GM12878 (cell line): ENCODE results near the gene RSPRY1. TPM values are rescaled to one million over a fixed set of nuclear protein-coding genes. Genes with fewer than 3 reads are reported as not detected.

Source experiments
- ATAC-seq: fragments of 200-7000 bp; cut with Tn5 transposase; 3 replicates; pipeline ENCODE4 v1.9.1; 2020; ENCODE audit warnings: mild to moderate bottlenecking, moderate library complexity
- BruUV-seq: library from RNA; stranded (reverse); fragments of 400-500 nt; replicated peaks from 2 replicates; lab custom pipeline; 2021; lab: Mats Ljungman, UMichigan
- CTCF ChIA-PET: fragments of 300-600 bp; sonication (Branson Sonifier 250); formaldehyde crosslinking; extraction: SDS; loops from one replicate; lab custom pipeline; 2021; ENCODE audit warnings: inconsistent platforms; lab: Yijun Ruan, JAX
- POLR2A ChIA-PET: fragments of 350-600 bp; formaldehyde crosslinking; extraction: SDS; loops from one replicate; lab custom pipeline; 2021; ENCODE audit warnings: inconsistent platforms; lab: Charles Lee
- RAD21 ChIA-PET: fragments of 300-600 bp; sonication (Branson Sonifier 250); formaldehyde crosslinking; loops from one replicate; lab custom pipeline; 2023; ENCODE audit warnings: antibody characterized with exemption; ENCODE audit not compliant: unreplicated experiment; lab: Charles Lee
- SMC1A ChIA-PET: fragments of 300-600 bp; sonication (Branson Sonifier 250); formaldehyde crosslinking; loops from one replicate; lab custom pipeline; 2023; ENCODE audit not compliant: unreplicated experiment, uncharacterized antibody; lab: Charles Lee
- DNase-seq: peaks from one replicate; pipeline ENCODE4 v3.0.0-alpha.2; 2011; ENCODE audit warnings: low read depth, low spot score
- FAIRE-seq: peaks from 3 replicates; lab custom pipeline; 2011; peaks lifted over from hg19 to GRCh38; lab: Jason Lieb, UNC
- H2AFZ ChIP-seq: 2 replicates; pipeline ENCODE4 v1.6.0; 2011; ENCODE audit warnings: low read depth, low read length, control low read depth; ENCODE audit not compliant: control insufficient read depth
- H3K27ac ChIP-seq: 2 replicates; pipeline ENCODE4 v1.5.1; 2011; ENCODE audit warnings: control low read depth; ENCODE audit not compliant: control insufficient read depth, insufficient read depth
- H3K27me3 ChIP-seq, 2 experiments: replicated peaks in 1 of 2; 2 replicates each; pipeline versions ENCODE4 v1.6.0 to v1.6.1; 2011; ENCODE audit warnings: low read length in 1 of 2; ENCODE audit not compliant: control insufficient read depth in 2 of 2, insufficient read depth in 2 of 2
- H3K36me3 ChIP-seq, 2 experiments: 2 replicates each; pipeline ENCODE4 v1.5.1; 2011; ENCODE audit warnings: low read length in 1 of 2; ENCODE audit not compliant: control insufficient read depth in 2 of 2, insufficient read depth in 2 of 2
- H3K4me1 ChIP-seq: 2 replicates; pipeline ENCODE4 v1.6.1; 2011; ENCODE audit warnings: mild to moderate bottlenecking, low read length, moderate library complexity, mixed read lengths; ENCODE audit not compliant: control insufficient read depth, insufficient read depth
- H3K4me2 ChIP-seq: 2 replicates; pipeline ENCODE4 v1.6.0; 2011; ENCODE audit warnings: control low read depth; ENCODE audit not compliant: control insufficient read depth, insufficient read depth
- H3K4me3 ChIP-seq: fragments of 200-600 bp; sonication (generic); 2 replicates; pipeline ENCODE4 v1.5.1; 2016
- H3K79me2 ChIP-seq: 2 replicates; pipeline ENCODE4 v1.6.0; 2011; ENCODE audit warnings: low read length; ENCODE audit not compliant: control insufficient read depth, insufficient read depth
- H3K9ac ChIP-seq: 2 replicates; pipeline ENCODE4 v1.8.0; 2011; ENCODE audit warnings: low read length, control low read depth, mixed read lengths; ENCODE audit not compliant: control insufficient read depth, insufficient read depth
- H3K9me3 ChIP-seq: replicated peaks from 3 replicates; pipeline ENCODE4 v1.5.1; 2011; ENCODE audit warnings: mild to moderate bottlenecking, low read length; ENCODE audit not compliant: control insufficient read depth, insufficient read depth
- H4K20me1 ChIP-seq: 2 replicates; pipeline ENCODE4 v1.6.0; 2011; ENCODE audit not compliant: control insufficient read depth, insufficient read depth
- IKZF1 ChIP-seq: fragments of 450-650 bp; conservative IDR thresholded peaks from 2 replicates; pipeline ENCODE4 v1.6.1; 2017; ENCODE audit warnings: antibody characterized with exemption, mild to moderate bottlenecking
- IRF4 ChIP-seq: IDR thresholded peaks from 2 replicates; pipeline ENCODE4 v1.6.1; 2011; ENCODE audit warnings: low read depth, low read length
- MXI1 ChIP-seq: fragments of 150-350 bp; IDR thresholded peaks from 2 replicates; pipeline ENCODE4 v1.6.1; 2011; ENCODE audit warnings: low read depth, mild to moderate bottlenecking, inconsistent platforms, low read length, improper control_type of control experiment
- MYC ChIP-seq: IDR thresholded peaks from 2 replicates; pipeline ENCODE4 v1.6.1; 2011; ENCODE audit warnings: mild to moderate bottlenecking, low read length, moderate library complexity, inconsistent platforms; ENCODE audit not compliant: insufficient read depth, insufficient replicate concordance, insufficient read length, severe bottlenecking
- PML ChIP-seq: IDR thresholded peaks from 2 replicates; pipeline ENCODE4 v1.6.1; 2012; ENCODE audit warnings: low read length, inconsistent platforms
- POLR2A ChIP-seq: IDR thresholded peaks from 2 replicates; pipeline ENCODE4 v1.6.1; 2011; ENCODE audit warnings: low read depth, mild to moderate bottlenecking, low read length
- RAD21 ChIP-seq: IDR thresholded peaks from 2 replicates; pipeline ENCODE4 v1.6.1; 2011; ENCODE audit warnings: mild to moderate bottlenecking, low read depth, low read length, moderate library complexity; ENCODE audit not compliant: insufficient read depth
- RB1 ChIP-seq: fragments of 450-650 bp; formaldehyde crosslinking; IDR thresholded peaks from 2 replicates; pipeline ENCODE4 v1.6.1; 2017; ENCODE audit warnings: mild to moderate bottlenecking, borderline replicate concordance
- RUNX3 ChIP-seq: IDR thresholded peaks from 2 replicates; pipeline ENCODE4 v1.6.1; 2012; ENCODE audit warnings: low read length, inconsistent platforms
- SMC3 ChIP-seq: IDR thresholded peaks from 2 replicates; pipeline ENCODE4 v1.6.1; 2011; ENCODE audit warnings: low read length, improper control_type of control experiment, borderline replicate concordance
- ZBTB11 ChIP-seq: fragments of 450-650 bp; formaldehyde crosslinking; IDR thresholded peaks from 2 replicates; pipeline ENCODE4 v1.5.0; 2022; ENCODE audit warnings: mild to moderate bottlenecking, missing genetic modification characterization
- ZBTB40 ChIP-seq: fragments of 450-650 bp; IDR thresholded peaks from 2 replicates; pipeline ENCODE4 v1.6.1; 2016; ENCODE audit warnings: mild to moderate bottlenecking, moderate library complexity, borderline replicate concordance
- ZNF24 ChIP-seq: fragments of 450-650 bp; IDR thresholded peaks from 2 replicates; pipeline ENCODE4 v1.6.1; 2017; ENCODE audit warnings: antibody characterized with exemption, mild to moderate bottlenecking
- WGBS: methylation state at CpG from one replicate; pipeline ENCODE4 v1.1.6; 2016; ENCODE audit warnings: low lambda C conversion rate; ENCODE audit not compliant: insufficient replicate concordance, insufficient coverage; ENCODE audit errors: missing lambda C conversion rate; 5-methylcytosine and 5-hydroxymethylcytosine counted together
- in situ Hi-C: fragments of 300-500 bp; cut with MboI; formaldehyde crosslinking; loops from 9 replicates; pipeline ENCODE4 v1.14.3; 2018; ENCODE audit warnings: mixed read lengths
- intact Hi-C: fragments of 100-400 bp; cut with micrococcal nuclease; formaldehyde crosslinking; loops from one replicate; pipeline ENCODE4 v1.14.2; 2022; ENCODE audit not compliant: unreplicated experiment
- polyA plus RNA-seq, 11 experiments: library from polyadenylated mRNA; depleted of rRNA in 4 of 11; unstranded in 6 of 11; stranded (reverse) in 5 of 11; fragments of >200 nt; fragmentation: Nextera tagmentation in 4 of 11; fragmentation: Illumina TruSeq in 1 of 11; extraction: Ambion mirVana in 4 of 11; extraction: Trizol in 1 of 11; gene quantifications; 1 replicate in 1 of 11; 2 replicates in 10 of 11; pipeline versions ENCODE4 v1.2.1 to v1.2.3, GENCODE V29; 2011 to 2016; ENCODE audit warnings: inconsistent platforms in 2 of 11, missing spikeins in 2 of 11, low read depth in 1 of 11
- total RNA-seq, 4 experiments: library from RNA; depleted of rRNA in 3 of 4; stranded (reverse); fragments of >200 nt in 3 of 4; fragmentation: Illumina TruSeq in 1 of 4; extraction: Trizol in 1 of 4; gene quantifications; 2 replicates each; pipeline versions ENCODE4 v1.2.1 to v1.2.3, GENCODE V29; 2013 to 2021

The RSPRY1 gene
- total and polyA plus RNA-seq, 10 of the 15 experiments (the other 5 are each of a cell fraction or from before 2014, with no cell fraction given), result 18.5 to 57.0 (median 41.2) TPM

DNA sequence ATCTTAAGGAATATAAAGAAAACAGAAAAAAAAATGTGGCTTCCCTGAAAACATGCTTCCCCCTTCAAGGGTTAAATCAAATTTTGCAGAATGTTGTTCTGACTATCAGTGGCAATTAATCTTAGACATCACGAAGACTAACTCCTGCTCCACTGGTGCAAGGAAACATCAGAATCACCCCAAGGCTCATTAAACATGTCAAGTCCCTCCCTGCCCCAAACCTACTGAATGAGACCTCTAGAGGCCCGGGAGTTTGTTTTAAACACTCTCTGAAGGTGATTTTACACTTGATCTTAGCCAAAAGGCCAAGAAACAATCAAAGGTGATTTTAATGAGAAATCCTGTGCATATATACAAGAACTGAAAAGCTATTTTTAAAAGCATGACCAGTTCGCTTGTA, 18.6 kb upstream of the RSPRY1 start (continued):
- TF ChIP-seq ZBTB40 (no peak), ZNF24 (no peak), MYC (no peak), POLR2A (no peak)

GRCh38 chr16:57167953-57168352, 18.2 kb upstream of the RSPRY1 start:
- Histone ChIP-seq H3K4me3 (no peak overlapping the region), H2AFZ (no peak overlapping the region), H3K27me3 (no peaks in the 10 kb centered on the region), H4K20me1 (no peaks in the 10 kb centered on the region), H3K36me3 (peaks cover 3 to 45% of the 10 kb centered on the region in 2 experiments), H3K9me3 (no peaks in the 10 kb centered on the region), H3K9ac (no peak overlapping the region), H3K79me2 (no peaks in the 10 kb centered on the region), H3K4me2 (no peak overlapping the region), H3K4me1 (peaks cover 19% of the 10 kb centered on the region), H3K27ac (no peak overlapping the region; the same call in 1 of the 2 replicates)
- RAD21 ChIA-PET, result interaction anchor here (0.7 to 2.0 kb wide), 6 partner anchors 57 to 217 kb away, joined by 3 to 15 read pairs (median 4); partner anchors contain the start of gene CPNE2
- CTCF ChIA-PET, result interaction anchor here (0.6 to 4.1 kb wide), 13 partner anchors 15 to 202 kb away, joined by 3 to 32 read pairs (median 3); partner anchors contain the start of gene CPNE2
- FAIRE-seq (peak; percentile 7), ATAC-seq (peak; percentile 90), DNase-seq (no peak)
- SMC1A ChIA-PET, result interaction anchor here (0.7 to 2.5 kb wide), 6 partner anchors 23 to 164 kb away, joined by 3 to 7 read pairs (median 4); partner anchors contain the start of gene CPNE2
- intact Hi-C loops (loop anchor here (1.0 to 5.0 kb wide), 4 partner anchors 41 to 204 kb away; partner anchors contain the start of gene CPNE2), in situ Hi-C loops (loop anchor here (5.0 kb wide), 1 partner anchor 81 kb away; no protein-coding TSS in a partner anchor)
- no TSS peak for BruUV-seq
- POLR2A ChIA-PET, result interaction anchor here (0.7 to 1.0 kb wide), 2 partner anchors 42 to 84 kb away, joined by 3 to 4 read pairs; no protein-coding TSS in a partner anchor
- WGBS, result 2% methylated on average over 4 of the region's 4 CpGs
- TF ChIP-seq PML (no peak), IRF4 (no peak), RB1 (0 out of 2 replicates have a peak, but pooled peaks have one; percentile 38), ZBTB11 (CRISPR knock-in tag) (no peak), IKZF1 (no peak), SMC3 (peak; percentile 74; the same call in 1 of the 2 replicates), RUNX3 (0 out of 2 replicates have a peak, but pooled peaks have one; percentile 3), RAD21 (peak; percentile 96), MXI1 (0 out of 2 replicates have a peak, but pooled peaks have one; percentile 27)
